HG03064 (cell line): ENCODE measurements around the gene TGM4.

Experiments
- ATAC-seq: cut with Tn5 transposase; IDR thresholded peaks from one replicate; pipeline ENCODE4 v1.9.1; 2021; ENCODE audit warnings: low read depth; ENCODE audit not compliant: unreplicated experiment

The TGM4 gene

DNA sequence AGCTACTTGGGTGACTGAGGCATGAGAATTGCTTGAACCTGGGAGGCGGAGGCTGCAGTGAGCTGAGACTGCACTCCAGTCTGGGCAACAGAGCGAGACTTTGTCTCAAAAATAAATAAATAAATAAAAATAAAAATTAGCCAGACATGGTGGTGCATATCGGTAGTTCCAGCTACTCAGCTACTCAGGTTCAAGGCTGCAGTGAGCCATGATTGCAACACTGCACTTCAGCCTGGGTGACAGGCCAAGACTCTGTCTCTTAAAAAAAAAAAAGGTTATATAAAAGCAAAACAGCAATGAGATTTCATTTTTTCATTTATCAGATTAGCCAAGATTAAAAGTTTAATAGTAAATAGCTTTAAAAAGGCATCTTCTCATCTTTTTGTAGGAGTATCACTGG, 2.9 kb downstream of the TGM4 start:
- no peak for ATAC-seq

DNA sequence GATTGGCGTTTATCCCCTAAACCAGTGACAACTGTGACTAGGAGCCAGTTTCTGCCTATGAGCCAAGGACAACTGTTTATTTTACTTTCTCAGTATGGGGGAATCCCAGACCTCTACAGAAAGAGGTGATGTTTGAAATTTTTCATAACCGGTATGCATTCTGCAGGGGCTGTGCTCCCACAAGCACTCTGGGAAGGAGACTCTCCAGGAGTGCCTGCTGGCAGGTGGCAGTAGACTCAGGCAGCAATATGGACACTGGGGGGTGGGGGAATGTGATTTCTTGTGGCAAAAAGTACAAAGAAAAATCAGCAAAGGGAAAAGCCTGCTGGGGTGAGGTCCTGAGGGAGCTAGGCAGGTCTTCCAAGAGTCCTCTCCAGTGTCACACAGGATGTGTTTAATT, 5.9 kb downstream of the TGM4 start:
- ATAC-seq: no peak

DNA sequence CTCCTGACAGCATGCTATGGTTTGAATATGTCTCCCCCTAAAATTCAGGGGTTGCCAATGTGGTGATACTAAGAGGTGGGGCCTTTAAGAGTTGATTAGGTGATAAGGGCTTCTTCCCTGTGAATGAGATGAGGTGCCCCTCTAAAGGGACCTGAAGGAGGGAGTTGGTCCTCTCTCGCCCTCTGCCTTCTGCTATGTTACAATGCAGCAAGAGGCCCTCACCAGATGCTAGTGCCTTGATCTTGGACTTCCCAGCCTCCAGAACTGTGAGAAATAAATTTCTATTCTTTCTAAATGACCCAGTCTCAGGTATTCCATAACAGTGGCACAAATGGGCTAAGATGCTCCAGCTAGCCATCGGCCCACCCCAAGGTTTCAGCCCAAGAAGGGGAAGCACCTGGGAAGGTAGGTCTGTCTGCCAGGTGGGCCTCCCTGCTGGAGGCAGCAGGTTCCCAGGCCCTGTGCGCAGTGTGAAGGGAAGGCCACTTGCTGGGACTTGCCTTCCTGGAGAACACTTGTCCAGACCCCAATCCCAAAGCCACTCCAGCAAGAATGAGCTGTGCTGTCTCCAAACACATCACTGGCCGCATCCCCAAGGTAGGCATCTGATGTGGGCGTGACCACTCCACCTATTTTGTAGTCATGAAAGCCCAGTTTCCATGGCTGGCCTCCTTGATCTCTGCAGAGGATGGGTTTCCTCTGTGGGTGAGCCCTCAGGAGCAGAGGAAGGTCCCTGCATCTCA, 9.0 kb downstream of the TGM4 start:
- no peak for ATAC-seq

DNA sequence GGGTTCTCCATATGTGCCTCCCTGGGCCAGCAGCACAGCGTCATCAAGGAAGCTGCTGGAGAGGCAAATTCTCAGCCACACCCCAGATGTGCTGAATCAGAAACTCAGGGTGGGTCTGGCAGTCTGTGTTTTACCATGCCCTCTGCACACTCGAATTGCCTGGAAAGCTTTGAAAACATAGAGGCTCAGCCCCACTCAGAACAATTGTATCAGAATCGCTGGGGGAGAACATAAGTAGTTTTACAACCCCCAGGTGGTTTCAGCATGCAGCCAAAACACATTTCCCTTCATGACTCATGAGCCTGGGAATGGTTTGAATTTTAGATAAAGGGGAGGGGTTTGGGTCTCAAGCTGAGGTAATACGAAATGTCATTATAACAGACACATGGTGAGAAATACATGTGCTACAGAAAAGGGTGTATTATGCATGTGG, 9.6 kb downstream of the TGM4 start:
- ATAC-seq: no peak

DNA sequence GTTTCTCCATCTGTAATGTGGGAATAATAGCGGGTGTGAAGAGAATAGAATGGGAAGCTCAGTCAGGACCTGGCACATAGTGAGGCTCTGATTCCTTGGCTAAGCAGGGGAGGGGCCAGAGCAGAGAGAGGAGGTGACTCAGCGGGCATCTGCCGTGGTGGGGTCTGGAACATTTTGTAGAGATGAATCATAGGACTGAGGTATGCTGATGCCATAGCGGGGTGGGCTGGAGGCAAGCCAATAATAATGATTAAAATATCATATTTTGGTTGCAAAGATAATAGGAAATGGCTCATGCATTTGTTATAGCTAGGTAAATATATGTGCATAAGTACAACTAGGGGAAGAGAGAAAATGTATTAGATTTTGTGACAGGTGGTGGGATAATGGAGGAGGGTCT, 11.2 kb downstream of the TGM4 start:
- ATAC-seq: no peak

DNA sequence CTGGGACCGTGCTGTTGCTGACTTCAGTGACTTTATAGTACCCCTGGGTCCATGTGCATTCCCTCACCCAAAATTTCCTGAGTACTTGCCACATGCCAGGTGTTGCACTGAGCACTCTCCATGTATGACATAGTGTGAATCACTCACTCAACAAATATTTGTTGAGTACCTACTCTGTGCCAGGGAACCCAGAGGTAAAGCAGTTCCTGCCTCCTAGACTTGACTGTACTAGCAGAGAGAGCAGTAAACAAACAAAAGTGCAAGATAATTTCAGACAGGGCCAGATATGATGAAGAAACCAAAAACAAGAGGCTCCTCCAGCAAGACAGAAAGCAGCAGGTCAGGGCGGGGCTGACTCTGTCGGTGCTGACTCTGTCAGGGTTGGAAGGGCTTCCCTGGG, 12.2 kb downstream of the TGM4 start:
- ATAC-seq: no peak

DNA sequence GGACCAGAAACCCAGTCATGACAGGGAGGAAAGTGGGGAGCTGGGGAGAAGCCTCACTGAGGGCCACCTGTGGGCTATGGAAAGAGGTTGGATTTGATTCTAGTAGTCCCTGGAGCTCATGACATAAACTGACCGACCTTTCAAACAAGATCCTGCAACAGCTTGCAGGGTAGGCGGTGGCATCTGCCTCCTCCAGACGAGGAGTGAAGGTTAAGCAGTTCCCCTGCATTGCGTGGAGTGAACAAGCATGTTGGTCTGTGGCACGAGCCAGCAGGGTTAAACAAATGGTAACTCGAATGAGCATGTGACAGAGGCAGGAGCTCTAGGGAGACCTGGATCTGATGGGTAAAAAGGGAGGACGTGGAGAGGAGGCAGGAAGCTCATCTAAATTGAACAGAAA, 12.7 kb downstream of the TGM4 start:
- no peak for ATAC-seq

DNA sequence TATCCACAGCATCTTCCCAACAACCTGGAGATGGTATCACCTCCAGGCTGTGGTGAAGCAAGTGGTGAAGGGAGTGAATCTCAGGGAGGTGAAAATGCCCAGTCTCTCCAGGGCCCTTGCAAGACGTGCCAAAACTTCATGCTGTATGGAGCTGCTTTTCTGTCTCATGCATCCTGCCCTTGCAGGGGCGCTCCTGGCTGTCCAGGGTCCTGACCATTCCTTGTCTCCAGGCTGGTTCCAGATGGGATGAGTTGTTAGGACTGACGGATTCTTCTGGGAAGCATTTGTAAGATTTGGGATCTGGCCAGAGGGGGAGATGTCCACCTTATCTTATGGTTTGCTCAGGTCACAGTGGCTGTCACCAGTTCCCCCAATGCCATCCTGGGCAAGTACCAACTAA, 15.8 kb downstream of the TGM4 start:
- no peak for ATAC-seq

DNA sequence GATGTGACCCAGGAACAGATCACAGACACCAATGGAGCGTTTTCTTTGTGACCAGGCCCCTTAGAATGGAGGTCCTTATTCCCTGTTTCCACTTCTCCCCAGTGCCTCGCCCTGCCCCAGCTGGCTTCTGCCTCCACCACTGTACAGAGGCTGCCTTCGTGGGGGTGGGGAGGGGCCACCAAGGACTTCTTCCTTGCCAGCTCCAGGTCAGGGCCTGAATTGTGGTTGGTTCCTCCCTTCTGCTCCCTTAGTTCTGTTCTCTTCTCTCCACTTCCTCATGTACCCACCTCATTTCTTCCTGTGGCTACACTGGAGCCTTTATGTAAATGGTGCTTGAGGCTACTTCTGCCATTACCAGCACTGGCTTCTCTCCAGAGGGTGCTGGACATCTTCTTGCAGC, 16.4 kb downstream of the TGM4 start:
- no peak for ATAC-seq

DNA sequence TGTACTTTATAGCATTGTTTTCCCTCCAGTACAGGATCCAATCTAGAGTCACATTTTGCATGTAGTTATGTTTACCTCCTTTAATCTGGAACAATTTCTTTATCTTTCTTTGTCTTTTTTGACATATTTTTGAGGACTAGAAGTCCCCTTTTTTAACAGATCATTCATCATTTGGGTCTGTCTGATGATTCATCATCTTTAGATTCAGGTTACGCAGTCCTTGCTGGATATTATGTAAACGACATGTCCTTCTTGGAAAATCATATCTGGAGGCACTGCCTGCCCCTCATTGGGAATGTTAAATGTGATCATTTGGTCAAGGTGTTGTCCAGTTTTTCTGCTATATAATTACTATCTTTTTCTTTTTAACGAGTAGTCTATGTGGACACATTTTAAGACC, 18.3 kb downstream of the TGM4 start:
- no peak for ATAC-seq

DNA sequence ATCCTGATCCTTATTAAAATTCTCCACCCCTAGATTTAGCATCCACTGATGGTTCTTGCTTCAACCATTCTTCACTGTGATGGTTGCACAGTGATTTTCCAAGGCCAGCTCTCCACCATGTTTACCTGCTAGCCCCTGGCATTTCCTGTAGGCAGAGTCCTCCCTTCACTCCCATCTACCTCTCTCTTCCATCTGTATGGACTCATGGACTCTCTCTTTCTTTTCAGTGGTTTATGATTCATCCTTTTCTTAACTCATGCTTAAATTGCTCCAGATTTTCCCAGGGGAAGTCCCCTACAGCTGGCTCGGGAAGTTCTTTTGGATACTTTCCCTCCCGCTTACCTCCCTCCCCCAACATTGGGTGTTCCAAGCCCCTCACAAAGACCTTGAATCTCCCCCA, 18.7 kb downstream of the TGM4 start:
- no peak for ATAC-seq

DNA sequence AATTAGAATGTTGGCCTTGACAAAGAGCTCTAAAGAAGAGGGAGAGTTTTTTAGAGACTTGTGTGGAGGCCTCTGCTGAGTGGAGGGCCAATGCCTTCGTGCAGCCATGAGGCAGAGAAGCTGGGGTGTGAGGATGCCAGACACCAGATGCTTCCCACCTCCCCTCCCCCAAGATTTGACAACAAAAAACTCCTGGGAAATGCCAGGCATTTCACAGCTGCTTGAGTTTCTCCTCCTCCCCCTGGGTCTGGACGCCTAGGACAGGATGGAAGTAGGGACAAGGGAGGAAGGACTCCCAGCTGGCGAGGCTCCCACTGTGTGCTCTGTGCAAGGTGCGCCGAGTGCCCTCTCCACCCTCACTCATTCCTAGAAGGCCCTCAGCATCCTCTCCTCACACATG, 20.1 kb downstream of the TGM4 start:
- no peak for ATAC-seq

DNA sequence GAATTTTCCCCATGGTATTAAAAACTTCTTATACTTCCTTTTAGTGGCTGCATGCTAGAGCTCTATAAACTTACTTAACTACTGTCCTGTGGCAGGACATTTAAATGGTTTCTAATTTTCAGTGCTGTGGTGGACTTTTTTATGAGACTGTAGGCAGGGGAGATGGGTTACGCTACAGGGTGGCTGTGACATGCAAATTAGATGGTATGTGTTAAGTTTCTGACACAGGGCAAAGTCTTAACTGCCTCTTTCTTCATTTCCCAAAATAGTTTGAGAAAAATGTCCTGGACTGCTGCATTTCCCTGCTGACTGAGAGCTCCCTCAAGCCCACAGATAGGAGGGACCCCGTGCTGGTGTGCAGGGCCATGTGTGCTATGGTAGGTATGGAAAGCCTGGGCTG, 22.0 kb downstream of the TGM4 start:
- ATAC-seq: no peak

DNA sequence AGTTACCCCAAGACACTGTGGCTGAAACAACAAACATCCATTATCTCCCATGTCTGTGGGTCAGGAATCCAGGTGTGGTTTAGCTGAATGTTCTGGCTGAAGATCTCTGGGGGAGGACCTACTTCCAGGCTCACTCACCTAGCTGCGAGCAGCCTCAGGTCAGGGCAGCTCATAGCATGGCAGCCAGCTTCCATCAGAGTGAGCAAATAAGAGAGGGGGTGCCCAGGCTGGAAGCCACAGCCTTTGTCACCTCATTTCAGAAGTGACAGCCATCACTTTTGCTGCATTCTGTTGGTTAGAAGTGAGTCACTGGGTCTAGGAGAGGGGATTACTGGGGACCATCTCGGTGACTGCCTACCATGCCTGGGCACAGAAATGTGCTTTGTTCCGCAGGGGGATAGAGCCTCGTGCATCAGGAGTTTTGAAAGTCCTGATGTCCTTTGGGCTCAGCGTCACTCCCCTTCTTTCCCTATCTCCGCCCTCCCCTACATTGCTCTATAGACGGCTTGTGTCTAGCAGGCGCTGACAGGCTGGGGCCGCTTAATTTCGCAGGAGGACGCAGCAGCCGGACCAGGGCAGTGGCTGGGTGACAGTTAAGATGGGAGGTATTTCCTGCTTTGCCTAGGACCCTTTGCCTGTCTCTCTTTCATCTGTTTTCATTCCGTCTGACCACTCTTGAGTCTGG, 25.4 kb downstream of the TGM4 start:
- no peak for ATAC-seq

DNA sequence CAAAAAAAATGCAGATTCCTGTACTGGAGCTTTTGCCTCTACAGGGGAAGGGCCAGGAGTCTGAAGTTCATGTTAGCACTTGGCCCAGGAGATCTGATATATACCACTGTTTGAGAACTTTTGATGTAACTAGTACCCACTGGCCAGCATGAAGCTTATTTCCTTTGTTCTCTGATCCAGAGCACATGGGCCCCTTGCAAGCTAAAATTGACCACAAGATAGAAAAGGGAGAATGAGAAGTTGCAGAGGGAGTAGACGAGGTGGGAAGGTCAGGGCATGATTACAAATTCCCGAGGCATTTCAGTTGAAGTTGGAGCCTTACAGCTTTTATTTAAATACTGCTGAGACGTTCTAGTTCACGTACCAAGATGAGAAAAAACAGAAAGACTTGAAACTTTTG, 28.2 kb downstream of the TGM4 start:
- no peak for ATAC-seq

DNA sequence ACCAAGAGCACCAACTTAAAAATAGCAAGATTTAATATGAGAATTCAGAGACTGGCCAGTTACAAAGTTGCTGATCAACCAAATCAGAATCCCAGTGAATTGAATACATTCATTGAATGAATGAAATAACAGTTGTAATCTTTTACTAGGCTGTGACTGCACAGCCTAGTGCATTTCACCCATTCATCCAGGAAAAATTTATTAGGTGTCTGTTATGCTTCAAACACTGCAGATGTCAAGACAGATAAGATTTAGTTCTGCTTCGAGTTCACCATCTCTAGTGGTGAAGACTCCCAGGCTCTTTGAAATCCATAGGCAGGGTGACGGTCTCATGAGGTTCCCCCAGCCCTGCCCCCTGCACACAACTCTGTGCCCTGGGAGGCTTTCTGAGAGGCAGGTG, 28.9 kb downstream of the TGM4 start:
- no peak for ATAC-seq

DNA sequence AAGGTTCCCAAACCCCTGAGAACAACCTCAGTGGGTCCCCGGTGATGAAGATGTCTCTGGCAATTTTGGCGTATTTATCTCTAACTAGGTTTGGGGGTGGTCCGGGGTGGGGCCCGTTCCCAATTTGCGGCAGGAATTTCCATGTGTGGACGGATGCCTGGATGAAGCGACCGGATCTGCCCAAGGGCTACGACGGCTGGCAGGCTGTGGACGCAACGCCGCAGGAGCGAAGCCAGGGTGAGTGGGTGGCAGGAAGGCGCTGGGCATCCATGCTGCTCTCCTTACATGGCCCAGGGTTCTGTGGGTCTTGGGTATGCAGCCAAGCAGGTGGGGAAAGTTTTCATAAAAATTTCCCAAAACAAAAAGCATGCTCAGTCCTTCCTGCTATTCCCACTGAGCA, 29.3 kb downstream of the TGM4 start:
- no peak for ATAC-seq

DNA sequence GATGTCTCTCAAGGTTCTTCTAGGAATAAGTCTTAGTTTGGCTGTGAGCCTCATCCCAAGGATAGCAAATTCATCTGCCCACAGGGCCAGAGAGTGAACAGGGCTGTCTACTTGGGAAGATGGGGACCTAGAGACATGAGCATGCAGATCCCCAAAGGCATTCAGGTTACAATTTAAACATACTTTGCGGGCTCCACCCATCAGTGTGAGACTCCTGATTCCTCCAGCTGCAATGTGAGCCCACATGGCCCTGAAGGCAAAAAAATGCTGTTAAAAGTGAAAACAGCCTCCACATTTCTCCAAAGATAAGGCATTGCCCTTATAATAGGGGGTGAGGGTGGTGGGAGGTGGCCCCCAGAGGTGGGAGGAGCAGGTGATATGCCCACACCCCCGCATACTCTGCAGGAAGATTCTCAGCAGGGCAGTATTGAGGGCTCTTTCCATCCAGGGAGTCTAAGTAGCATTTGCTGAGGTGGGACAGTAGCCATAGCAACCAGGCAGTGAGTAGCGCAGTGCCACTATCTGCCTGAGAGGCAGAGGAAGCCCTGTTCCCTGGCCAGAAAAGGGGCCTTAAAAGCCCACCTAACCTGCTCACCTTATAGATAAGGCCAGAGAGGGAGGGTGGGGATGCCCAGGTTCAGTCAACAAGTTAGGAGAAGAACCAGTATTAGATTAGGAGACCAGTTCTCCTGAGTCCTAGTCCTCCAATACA, 31.2 kb downstream of the TGM4 start:
- no peak for ATAC-seq

DNA sequence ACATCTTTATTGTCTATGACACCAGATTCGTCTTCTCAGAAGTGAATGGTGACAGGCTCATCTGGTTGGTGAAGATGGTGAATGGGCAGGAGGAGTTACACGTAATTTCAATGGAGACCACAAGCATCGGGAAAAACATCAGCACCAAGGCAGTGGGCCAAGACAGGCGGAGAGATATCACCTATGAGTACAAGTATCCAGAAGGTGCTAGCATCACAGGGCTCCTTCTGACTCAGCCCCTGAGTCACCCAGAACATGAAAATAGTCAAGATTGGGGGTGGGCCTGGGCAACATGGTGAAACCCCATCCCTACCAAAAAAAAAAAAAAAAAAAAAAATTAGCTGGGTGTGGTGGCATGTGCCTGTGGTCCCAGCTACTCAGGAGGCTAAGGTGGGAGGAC, 32.6 kb downstream of the TGM4 start:
- no peak for ATAC-seq

DNA sequence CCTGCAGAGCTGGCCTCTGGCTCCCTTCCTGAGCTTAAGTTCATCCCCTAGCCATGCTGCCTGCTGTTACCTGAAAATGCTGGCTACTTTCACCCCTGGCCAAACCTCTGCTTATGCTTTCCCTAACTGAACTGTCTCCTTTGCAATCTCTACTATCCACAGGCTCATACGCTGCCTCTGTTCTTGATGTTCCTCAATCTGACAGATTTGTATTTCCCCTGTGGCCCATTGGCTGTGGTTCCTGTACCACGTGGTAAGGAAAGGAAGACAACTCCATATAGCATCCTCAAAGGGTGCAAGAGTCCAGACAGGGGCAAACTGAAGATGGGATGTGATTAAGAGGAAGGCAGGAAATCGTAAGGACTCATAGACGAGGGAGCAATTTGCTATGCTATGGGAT, 33.2 kb downstream of the TGM4 start:
- ATAC-seq: no peak

DNA sequence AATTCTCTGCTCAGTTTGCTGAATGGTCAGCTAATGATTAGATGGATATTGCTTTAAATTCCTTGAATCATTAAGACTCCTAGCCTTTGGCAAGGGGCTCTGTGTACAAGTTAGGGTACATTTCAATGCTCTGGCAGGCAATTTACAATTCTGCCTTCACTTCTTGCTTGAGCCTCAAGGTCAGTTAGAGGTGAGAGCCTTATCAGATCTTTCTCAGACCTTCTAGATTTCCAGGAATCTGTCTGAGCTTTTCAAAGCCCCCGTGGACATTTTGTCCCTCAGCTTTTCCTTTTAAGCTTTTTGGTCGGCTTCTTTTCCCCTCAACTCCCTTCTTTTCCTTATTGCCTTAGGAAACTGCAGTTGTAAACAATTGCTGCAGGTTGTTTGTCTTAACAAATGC, 34.7 kb downstream of the TGM4 start:
- ATAC-seq: no peak

DNA sequence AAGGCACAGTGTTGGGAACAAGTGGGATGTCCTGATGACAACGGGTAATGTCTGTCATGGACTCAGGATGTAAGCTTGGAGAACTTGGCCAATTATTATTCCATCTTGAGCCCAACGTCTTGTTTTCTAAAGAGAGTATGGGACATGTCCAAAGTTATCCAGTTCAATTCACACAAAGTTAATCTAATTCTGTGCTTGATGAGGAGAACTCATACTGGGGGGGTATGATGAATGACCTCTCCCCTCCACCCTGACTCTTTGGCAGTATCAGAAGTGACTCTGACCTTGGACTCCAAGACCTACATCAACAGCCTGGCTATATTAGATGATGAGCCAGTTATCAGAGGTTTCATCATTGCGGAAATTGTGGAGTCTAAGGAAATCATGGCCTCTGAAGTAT, 36.3 kb downstream of the TGM4 start:
- ATAC-seq: no peak
